Activated CD4-positive, CD25-positive, alpha-beta regulatory T cell treated with anti-CD3 and anti-CD28 coated beads, Interleukin-2, amount 50 U/mL, for 16 hours (primary cell): ENCODE results near the gene ANAPC15.

ENCODE experiments used
- DNase-seq: peaks from one replicate; pipeline ENCODE4 v3.0.0-alpha.2; 2020; ENCODE audit warnings: low read depth, low spot score

The ANAPC15 gene

DNA sequence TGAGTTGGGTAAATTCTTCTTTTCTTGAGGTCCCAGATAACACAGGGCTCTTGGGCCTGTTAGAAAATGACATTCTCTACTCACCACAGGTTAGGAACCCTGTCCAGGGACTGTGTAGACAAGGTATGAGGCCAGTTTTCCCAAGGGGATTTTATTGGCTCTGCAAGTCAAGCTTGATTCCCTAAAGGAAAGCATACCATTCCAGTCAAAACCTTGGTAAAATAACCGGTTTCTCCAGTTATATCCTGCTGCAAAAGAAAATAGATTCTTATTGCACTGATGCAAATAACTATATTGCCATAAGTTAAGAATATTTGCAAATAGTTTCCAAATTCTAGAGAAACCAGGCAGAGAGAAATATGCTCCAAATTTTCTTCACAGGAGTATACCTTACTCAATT is 13.5 kb upstream of the ANAPC15 start:
- no peak for DNase-seq

DNA sequence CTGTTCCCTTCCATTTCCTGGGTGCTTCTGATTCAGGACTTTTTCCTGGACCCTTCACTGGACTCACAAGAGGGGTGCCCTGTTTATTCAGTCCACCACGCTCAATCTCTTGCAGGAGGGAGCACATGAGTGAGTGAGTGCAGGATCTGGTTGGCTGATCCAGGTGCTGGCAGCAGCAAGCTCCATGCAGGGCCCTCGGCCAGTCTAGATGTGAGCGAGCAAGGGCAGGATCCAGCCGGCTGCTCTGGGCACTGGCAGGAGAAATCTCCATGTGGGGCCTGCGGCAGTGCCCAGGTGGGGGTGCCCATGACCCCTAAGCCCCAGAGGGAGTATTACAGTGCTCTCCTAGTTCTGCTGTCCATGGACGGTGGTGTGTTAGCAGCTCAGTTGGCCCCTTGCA is 11.6 kb upstream of the ANAPC15 start:
- DNase-seq, result no peak

DNA sequence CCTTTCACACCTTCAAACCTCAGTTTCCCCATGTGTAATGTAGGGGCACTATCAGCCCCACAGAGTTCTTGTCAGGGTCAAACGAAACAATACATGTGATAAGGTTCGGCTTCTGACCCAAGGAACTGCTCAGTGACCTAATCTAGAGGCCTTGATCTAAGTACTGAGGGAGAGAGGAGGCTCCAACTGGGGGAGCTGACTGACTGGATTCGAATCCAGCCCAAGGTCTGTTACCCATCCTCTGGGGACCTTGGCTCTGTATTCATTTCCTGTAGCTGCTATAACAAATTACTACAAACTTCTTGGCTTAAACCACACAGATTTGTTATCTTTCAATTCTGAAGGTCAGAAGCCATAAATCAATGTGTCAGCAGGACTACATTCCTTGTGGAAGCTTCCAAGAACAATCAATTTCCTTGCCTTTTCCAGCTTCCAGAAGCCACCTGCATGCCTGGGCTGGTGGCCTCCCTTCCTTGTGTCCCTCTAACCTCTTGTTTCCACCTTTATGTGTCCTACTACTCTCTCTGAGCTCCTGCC is 10.7 kb upstream of the ANAPC15 start:
- no peak for DNase-seq

DNA sequence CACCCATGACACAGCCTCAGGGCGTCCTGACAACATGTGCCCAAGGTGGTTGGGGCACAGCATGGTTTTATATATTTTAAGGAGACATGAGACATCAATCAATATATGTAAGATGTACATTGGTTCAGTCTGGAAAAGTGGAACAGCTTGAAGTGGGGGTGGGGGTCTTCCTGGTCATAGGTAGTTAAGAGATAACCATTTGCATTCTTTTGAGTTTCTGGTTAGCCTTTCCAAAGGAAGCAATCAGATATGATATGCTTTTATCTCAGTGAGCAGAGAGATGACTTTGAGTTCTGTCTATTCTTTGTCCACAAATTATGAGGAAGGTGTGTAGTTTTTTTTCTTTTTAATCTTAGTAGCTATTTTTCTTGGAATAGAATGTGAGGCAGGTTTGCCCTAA is 10.1 kb upstream of the ANAPC15 start:
- DNase-seq, result no peak

GRCh38 chr11:72120930-72121329 is 8.4 kb upstream of the ANAPC15 start:
- no peak for DNase-seq

DNA sequence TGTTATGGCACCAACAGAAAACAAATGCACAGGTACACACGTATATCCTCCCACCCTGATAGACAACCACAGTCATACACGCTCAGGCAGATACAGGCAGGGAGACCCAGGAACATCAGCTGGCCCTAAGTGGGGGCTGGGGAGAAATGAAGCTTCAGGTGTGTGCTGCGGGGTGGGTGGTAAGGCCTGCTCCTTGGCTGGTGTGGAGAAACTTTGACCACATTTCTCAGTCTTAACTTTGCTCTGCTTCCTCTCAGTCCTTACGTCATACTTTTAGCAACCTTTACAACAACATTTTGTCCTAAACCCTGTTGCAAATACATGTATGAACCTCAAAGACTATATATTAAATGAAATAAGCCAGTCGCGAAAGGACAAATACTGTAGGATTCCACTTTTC is 6.7 kb upstream of the ANAPC15 start:
- no peak for DNase-seq

GRCh38 chr11:72116019-72116755 is 3.7 kb upstream of the ANAPC15 start:
- no peak for DNase-seq

GRCh38 chr11:72114570-72114969 is 2.1 kb upstream of the ANAPC15 start:
- no peak for DNase-seq

- no peak for DNase-seq
Measured at GRCh38 chr11:72112978-72113808, 698 bp upstream of the ANAPC15 start.

DNA sequence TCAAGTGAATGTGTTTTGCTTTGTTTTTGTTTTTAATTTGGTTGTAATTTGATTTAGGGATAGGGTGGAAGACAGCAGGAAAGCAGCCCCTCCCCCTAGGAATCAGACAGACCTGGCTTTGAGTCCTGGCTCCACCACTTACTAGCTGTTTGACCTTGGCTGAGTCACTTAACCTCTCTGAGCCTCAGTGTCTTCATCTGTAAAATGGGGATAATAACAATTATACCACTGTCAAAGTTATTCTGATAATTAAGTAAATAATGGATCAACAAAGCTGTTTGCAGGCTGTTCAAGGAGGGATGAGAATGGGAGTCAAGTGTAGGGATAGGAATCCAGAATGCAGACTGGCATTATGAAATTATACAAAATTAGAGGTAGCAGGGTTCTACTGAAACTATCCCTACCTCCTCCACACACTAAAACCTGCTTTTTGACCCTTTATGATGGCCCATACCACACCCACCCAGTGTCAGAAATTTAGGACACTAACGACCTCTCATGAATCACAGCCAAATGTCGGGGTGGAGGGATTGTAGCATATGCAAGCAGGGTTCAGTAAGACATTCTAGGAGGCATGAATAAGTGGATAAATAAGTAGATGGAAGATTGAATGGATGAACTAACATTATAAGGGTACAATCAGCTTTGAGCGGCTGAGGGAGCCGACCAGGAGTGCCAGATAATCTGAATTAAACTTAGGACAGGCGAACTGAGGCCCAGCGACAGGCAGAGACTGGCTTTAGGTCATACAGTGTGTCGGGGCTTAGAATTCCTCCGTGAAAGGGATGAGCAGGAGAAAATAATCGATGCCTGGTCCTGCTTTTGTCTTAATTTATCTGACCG is 974 bp downstream of the ANAPC15 start:
- no peak for DNase-seq

DNA sequence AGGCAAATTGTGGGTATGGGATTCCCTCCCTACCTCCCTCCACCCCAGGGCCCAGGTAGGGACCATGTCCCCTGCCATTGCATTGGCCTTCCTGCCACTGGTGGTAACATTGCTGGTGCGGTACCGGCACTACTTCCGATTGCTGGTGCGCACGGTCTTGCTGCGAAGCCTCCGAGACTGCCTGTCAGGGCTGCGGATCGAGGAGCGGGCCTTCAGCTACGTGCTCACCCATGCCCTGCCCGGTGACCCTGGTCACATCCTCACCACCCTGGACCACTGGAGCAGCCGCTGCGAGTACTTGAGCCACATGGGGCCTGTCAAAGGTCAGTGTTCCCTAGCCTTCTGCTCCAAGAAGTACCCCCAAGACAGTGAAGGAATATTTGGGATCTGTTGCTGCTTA is 6.6 kb downstream of the ANAPC15 start, which contains the start of gene TOMT:
Gene TOMT, plus strand, starts transcription at position 37 of the 400 bp plus-strand sequence. Its CDS starts 28 bp downstream, at position 65.
- DNase-seq, result no peak

DNA sequence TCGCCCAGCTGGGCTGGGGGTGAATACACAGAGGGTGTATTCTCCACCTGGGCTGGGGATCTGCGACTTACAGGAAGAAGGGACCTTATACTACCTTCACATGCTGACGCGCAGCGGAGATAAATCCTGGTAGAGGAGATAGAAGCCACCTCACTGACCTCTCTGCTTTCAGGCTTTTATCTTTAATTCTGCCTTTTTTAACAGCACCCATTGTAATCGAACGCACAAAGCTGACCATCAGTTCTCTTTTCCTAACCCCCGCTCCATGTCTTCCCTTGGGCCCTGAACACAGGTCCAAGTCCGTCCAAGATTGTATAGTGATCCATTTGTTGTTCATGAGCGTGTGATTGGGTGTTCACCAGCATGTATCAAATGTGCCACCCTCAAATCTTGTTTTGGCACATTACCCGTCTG is 8.7 kb downstream of the ANAPC15 start:
- no peak for DNase-seq

- DNase-seq, result peak; percentile 97
Measured at GRCh38 chr11:72102946-72103753, 9.3 kb downstream of the ANAPC15 start, which contains the start of gene LAMTOR1. LAMTOR1 (minus strand) TSS chr11:72103297; CDS start chr11:72103224, 73 bp downstream.

- no peak for DNase-seq
Measured at GRCh38 chr11:72102631-72102945, 9.9 kb downstream of the ANAPC15 start.

DNA sequence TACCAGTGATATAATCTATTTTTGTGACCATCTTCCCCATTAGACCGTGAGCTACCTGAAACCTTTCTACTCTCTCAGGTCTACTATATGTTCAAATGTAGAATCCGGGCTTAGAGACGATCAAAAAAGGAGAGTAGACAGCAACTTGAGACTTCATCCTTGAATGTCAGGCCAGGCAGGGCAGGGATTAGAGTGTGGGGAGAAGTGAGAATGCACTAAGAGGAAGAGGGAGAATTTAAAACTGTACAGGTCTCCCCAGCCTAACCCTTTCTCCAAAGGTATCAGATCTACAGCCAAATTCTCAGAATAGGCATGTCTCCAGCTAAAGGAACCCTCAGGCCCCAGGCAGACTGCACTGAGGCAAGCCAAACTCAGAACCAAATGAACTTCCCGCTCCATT is 10.3 kb downstream of the ANAPC15 start:
- no peak for DNase-seq

- DNase-seq, result no peak
Measured at GRCh38 chr11:72100462-72100861, 12.0 kb downstream of the ANAPC15 start.

DNA sequence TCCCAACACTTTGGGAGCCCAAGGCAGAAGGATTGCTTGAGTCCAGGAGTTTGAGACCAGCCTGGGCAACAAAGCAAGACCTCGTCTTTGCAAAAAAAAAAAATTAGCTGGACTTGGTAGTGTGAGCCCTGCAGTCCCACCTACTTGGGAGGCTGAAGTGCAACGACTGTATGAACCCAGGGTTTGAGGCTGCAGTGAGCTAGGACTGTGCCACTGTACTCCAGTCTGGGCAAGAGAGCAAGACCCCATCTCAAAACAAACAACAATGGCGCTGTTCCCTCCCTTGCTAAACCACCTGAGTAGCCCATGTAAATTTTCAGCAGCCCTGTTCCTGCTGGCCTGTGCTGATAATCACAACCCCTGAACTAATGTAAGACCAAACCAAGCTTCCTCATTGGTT is 12.5 kb downstream of the ANAPC15 start:
- DNase-seq, result no peak

DNA sequence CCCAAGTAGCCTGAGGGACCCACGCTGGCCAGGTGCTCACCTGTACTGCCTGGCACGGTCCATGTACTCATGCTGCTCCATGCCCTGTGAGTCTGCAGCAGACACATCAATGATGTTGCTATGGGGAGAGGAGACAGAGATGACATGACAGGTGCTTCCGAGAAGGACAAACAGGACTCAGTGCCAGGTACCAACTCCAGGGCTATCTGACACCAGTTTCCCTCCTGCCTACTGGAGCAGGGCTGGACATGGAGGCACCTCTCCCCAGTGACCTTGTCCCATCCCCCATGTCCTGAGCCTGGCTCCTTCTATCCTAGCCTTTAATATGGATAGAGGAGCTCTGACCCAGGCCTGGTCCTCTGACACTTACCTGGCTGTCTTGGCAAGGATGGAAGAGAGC is 13.8 kb downstream of the ANAPC15 start:
- DNase-seq, result no peak

DNA sequence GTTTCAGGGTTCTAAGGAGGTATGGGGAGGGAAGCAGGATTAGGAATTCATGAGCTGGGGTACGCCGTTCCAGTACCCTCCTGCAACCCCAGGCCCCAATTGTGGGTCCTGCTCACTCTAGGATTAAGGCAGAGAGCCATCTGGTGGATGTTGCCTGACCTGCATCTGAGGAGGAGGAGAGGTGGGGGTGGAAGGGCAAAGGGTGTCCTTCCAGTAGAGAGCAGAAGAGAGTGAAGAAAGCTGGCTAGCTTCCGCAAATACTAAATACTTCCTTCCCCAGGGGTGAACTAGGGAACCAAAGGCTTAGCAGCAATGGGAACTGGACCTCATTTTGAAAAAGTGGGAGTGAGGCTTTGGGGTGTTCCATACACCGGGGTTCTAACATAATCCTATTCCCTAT is 21.2 kb downstream of the ANAPC15 start:
- peak; percentile 40 for DNase-seq

DNA sequence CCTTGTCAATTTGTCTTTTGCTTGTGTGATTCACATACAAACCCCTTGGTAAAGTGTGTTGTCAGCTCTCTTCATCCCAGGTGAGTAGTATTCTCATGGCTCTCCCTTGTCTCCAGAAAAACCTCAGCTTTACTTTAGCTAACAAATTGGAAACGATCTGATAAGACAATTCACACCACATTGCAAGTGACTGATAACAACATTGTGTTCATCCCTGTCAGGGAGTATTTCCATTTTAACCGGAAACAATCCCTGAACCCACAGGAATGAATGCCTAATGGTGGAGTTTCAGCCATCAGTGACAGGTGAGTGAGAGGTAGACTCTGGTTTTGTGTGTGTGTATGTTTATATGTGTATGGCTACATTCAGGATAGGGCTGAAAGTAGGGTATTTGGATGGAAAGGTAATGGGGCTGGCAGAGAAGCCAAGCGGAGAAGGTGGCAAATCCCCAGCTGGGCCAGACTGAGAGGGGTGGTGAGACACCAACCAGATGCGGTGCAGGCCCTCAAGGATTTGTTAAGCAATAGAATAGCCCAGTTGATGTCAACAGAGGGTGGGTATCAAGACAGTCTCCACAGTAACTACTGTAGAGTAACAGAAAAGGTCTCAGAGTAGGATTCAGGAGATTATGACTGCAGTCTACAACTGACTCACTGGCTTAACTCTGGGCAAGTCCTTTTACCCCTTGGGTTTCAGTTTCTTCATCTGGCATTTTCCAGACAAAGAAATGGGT is 24.3 kb downstream of the ANAPC15 start:
- DNase-seq, result no peak
